K562 (cell line): Measurements from ENCODE around the gene ADGRE1. TPM values are rescaled to one million over a fixed set of nuclear protein-coding genes. Genes with fewer than 3 reads are reported as not detected.

Experiments
- ARID1B ChIP-seq: fragments of 450-650 bp; IDR thresholded peaks from 2 replicates; pipeline ENCODE4 v1.6.1; 2016; ENCODE audit warnings: antibody characterized with exemption, mild to moderate bottlenecking, inconsistent platforms
- BHLHE40 ChIP-seq: IDR thresholded peaks from 2 replicates; pipeline ENCODE4 v1.6.1; 2011; ENCODE audit warnings: low read length, improper control_type of control experiment
- BMI1 ChIP-seq: fragments of 150-350 bp; IDR thresholded peaks from 2 replicates; pipeline ENCODE4 v1.6.1; 2014; ENCODE audit warnings: low read length
- CBX3 ChIP-seq, 2 experiments: IDR thresholded peaks; 1 replicate in 1 of 2; 2 replicates in 1 of 2; pipeline ENCODE4 v1.6.1; 2012; ENCODE audit warnings: inconsistent platforms in 2 of 2, low read length in 2 of 2, borderline replicate concordance in 1 of 2, control low read depth in 1 of 2
- CEBPG ChIP-seq, 3 experiments: fragments of 200-800 bp in 1 of 3; sonication (Bioruptor generic) in 1 of 3; sonication (generic) in 1 of 3; formaldehyde crosslinking in 1 of 3; IDR thresholded peaks in 2 of 3; conservative IDR thresholded peaks in 1 of 3; 2 replicates each; pipeline versions ENCODE4 v1.6.1 to v1.8.0; 2016 to 2022; ENCODE audit warnings: missing compliant biosample characterization in 2 of 3, missing genetic modification characterization in 2 of 3, mild to moderate bottlenecking in 1 of 3, missing genetic modification reagents in 1 of 3
- FOXK2 ChIP-seq, 2 experiments: fragments of 450-650 bp; IDR thresholded peaks in 1 of 2; conservative IDR thresholded peaks in 1 of 2; 2 replicates each; pipeline ENCODE4 v1.6.1; 2016; ENCODE audit warnings: low read depth in 2 of 2, mild to moderate bottlenecking in 1 of 2
- GTF2F1 ChIP-seq: IDR thresholded peaks from 2 replicates; pipeline ENCODE4 v1.6.1; 2011; ENCODE audit warnings: low read depth, low read length, improper control_type of control experiment
- L3MBTL2 ChIP-seq: fragments of 450-650 bp; IDR thresholded peaks from 2 replicates; pipeline ENCODE4 v1.6.1; 2016; ENCODE audit warnings: mild to moderate bottlenecking, moderate library complexity
- MED1 ChIP-seq: sonication (generic); formaldehyde crosslinking; IDR thresholded peaks from 2 replicates; pipeline ENCODE4 v1.8.1; 2023; ENCODE audit warnings: missing genetic modification reagents, borderline replicate concordance
- NR3C1 ChIP-seq: sonication (generic); formaldehyde crosslinking; IDR thresholded peaks from 2 replicates; pipeline ENCODE4 v1.8.1; 2022; ENCODE audit warnings: missing genetic modification reagents
- RFX7 ChIP-seq: fragments of 250-450 bp; sonication (Bioruptor Pico); IDR thresholded peaks from 2 replicates; pipeline ENCODE4 v1.5.1; 2021; ENCODE audit warnings: mild to moderate bottlenecking
- TAF7 ChIP-seq: fragments of 450-650 bp; IDR thresholded peaks from 2 replicates; pipeline ENCODE4 v1.6.1; 2016; ENCODE audit warnings: missing genetic modification characterization, missing compliant biosample characterization
- ZBED1 ChIP-seq: IDR thresholded peaks from 2 replicates; pipeline ENCODE4 v1.6.1; 2014
- ZBTB1 ChIP-seq: sonication (generic); formaldehyde crosslinking; IDR thresholded peaks from 2 replicates; pipeline ENCODE4 v1.8.1; 2023; ENCODE audit warnings: missing genetic modification reagents, low read depth, mild to moderate bottlenecking, borderline replicate concordance
- ZNF239 ChIP-seq: fragments of 250-450 bp; sonication (Bioruptor Pico); IDR thresholded peaks from 2 replicates; pipeline ENCODE4 v1.4.0; 2020; ENCODE audit warnings: mild to moderate bottlenecking
- polyA plus RNA-seq, 8 experiments: library from polyadenylated mRNA; depleted of rRNA in 4 of 8; stranded (reverse) in 5 of 8; unstranded in 3 of 8; fragments of >200 nt; fragmentation: Nextera tagmentation in 2 of 8; fragmentation: Illumina TruSeq in 1 of 8; extraction: Ambion mirVana in 2 of 8; extraction: Trizol in 1 of 8; gene quantifications; 2 replicates each; pipeline versions ENCODE4 v1.2.1 to v1.2.3, GENCODE V29; 2011 to 2014; ENCODE audit warnings: inconsistent platforms in 1 of 8, missing spikeins in 1 of 8
- total RNA-seq, 7 experiments: library from RNA; depleted of rRNA in 6 of 7; stranded (reverse); fragments of >200 nt in 6 of 7; fragmentation: Illumina TruSeq in 2 of 7; extraction: Trizol in 2 of 7; gene quantifications; 2 replicates each; pipeline versions ENCODE4 v1.2.1 to v1.2.3, GENCODE V29; 2011 to 2021; ENCODE audit warnings: low replicate concordance in 1 of 7
- TF ChIP-seq, protein P1 (sequence below), 3 experiments: IDR thresholded peaks in 2 of 3; conservative IDR thresholded peaks in 1 of 3; 2 replicates each; pipeline ENCODE4 v1.5.1; 2011 to 2012; ENCODE audit warnings: low read length in 3 of 3, mild to moderate bottlenecking in 3 of 3, control low read depth in 2 of 3, improper control_type of control experiment in 1 of 3, inconsistent platforms in 1 of 3, low read depth in 1 of 3, mixed read lengths in 1 of 3, moderate library complexity in 1 of 3; ENCODE audit not compliant: insufficient read depth in 2 of 3
- TF ChIP-seq, protein P2 (sequence below), 2 experiments: fragments of 200-800 bp in 1 of 2; sonication (Bioruptor generic) in 1 of 2; sonication (generic) in 1 of 2; formaldehyde crosslinking in 1 of 2; IDR thresholded peaks in 1 of 2; conservative IDR thresholded peaks in 1 of 2; 2 replicates each; pipeline versions ENCODE4 v1.5.0 to v1.6.1; 2016 to 2020; ENCODE audit warnings: missing compliant biosample characterization in 1 of 2, missing genetic modification characterization in 1 of 2, missing genetic modification reagents in 1 of 2

The ADGRE1 gene
- total and polyA plus RNA-seq, 9 of the 15 experiments (the other 6 are each of a cell fraction or from before 2014, with no cell fraction given): 0.09 to 0.49 (median 0.25) TPM; not detected in 1

DNA sequence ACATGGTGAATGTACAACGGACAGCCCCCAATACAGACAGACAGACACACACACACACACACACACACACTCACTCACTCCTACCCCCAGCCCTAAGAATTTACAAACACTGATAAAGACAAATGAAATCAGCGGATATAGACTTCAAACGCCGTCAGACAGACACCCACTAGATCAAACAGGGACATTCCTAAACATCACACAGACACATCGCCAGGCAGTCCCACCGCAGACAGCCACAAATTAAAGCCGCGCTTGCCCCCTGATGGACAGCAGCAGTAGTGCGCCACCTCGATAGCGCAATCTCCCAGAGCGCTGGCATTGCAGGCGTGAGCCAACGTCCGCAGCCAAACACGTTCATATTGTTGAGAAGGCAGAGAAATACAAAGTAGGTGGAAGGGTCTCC lies 24.7 kb upstream of the ADGRE1 start (continued):
- TF ChIP-seq TAF7 (tag) (no peak), ARID1B (peak; percentile 35; the same call in 1 of the 2 replicates), RFX7 (CRISPR knock-in tag) (no peak), CEBPG (CRISPR knock-in tag; IDR thresholded peaks at IDR 0.05) (peak; percentile 74; the same call in 1 of the 2 replicates), CEBPG (tag; conservative IDR thresholded peaks at IDR 0.05 in 1 of 2, IDR thresholded peaks at IDR 0.05 in 1 of 2) (peak; percentile 42 to 81; a peak in 3 of 4 replicates), MED1 (no peak), ZNF239 (CRISPR knock-in tag) (no peak), CBX3 (IDR thresholded peaks at IDR 0.05; ENCODE audit: borderline replicate concordance in 1 of 2, low read length in 2 of 2) (peak in 1 of 2 experiments; percentile 64; a peak in 1 of 3 replicates), ZBED1 (no peak), NR3C1 (CRISPR knock-in tag) (no peak), BMI1 (no peak), L3MBTL2 (peak; percentile 47; the same call in 1 of the 2 replicates), ZBTB1 (CRISPR knock-in tag) (no peak), GTF2F1 (no peak), FOXK2 (conservative IDR thresholded peaks at IDR 0.05 in 1 of 2, IDR thresholded peaks at IDR 0.05 in 1 of 2; ENCODE audit: low read depth in 2 of 2) (peak; percentile 37 to 43; a peak in 1 of 4 replicates), BHLHE40 (peak; percentile 66)
- TF ChIP-seq, protein P1, sequence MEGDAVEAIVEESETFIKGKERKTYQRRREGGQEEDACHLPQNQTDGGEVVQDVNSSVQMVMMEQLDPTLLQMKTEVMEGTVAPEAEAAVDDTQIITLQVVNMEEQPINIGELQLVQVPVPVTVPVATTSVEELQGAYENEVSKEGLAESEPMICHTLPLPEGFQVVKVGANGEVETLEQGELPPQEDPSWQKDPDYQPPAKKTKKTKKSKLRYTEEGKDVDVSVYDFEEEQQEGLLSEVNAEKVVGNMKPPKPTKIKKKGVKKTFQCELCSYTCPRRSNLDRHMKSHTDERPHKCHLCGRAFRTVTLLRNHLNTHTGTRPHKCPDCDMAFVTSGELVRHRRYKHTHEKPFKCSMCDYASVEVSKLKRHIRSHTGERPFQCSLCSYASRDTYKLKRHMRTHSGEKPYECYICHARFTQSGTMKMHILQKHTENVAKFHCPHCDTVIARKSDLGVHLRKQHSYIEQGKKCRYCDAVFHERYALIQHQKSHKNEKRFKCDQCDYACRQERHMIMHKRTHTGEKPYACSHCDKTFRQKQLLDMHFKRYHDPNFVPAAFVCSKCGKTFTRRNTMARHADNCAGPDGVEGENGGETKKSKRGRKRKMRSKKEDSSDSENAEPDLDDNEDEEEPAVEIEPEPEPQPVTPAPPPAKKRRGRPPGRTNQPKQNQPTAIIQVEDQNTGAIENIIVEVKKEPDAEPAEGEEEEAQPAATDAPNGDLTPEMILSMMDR (IDR thresholded peaks at IDR 0.05 in 2 of 3, conservative IDR thresholded peaks at IDR 0.05 in 1 of 3; ENCODE audit: insufficient read depth in 2 of 3, low read depth in 1 of 3, low read length in 3 of 3): peak; percentile 93 to 96 (median 96)
- TF ChIP-seq, protein P2, sequence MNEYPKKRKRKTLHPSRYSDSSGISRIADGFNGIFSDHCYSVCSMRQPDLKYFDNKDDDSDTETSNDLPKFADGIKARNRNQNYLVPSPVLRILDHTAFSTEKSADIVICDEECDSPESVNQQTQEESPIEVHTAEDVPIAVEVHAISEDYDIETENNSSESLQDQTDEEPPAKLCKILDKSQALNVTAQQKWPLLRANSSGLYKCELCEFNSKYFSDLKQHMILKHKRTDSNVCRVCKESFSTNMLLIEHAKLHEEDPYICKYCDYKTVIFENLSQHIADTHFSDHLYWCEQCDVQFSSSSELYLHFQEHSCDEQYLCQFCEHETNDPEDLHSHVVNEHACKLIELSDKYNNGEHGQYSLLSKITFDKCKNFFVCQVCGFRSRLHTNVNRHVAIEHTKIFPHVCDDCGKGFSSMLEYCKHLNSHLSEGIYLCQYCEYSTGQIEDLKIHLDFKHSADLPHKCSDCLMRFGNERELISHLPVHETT (CRISPR knock-in tag; conservative IDR thresholded peaks at IDR 0.05 in 1 of 2, IDR thresholded peaks at IDR 0.05 in 1 of 2): 0 out of 4 replicates have a peak, but pooled peaks of 1 of the 2 experiments have one; percentile 0
